Prostate gland (tissue), 2 donors: ENCODE results near the gene DDIT3.

ENCODE experiments used
- POLR2A ChIP-seq: fragments of 450-650 bp; IDR thresholded peaks from one replicate; pipeline ENCODE4 v1.6.1; 2016; ENCODE audit warnings: antibody characterized with exemption, mild to moderate bottlenecking
- POLR2AphosphoS5 ChIP-seq: sonication (generic); formaldehyde crosslinking; IDR thresholded peaks from one replicate; pipeline ENCODE4 v1.6.1; 2017; ENCODE audit warnings: antibody characterized with exemption
- TF ChIP-seq, protein P1 (sequence below), 4 experiments: fragments of 200-600 bp in 2 of 4; fragments of 450-650 bp in 2 of 4; sonication (generic) in 2 of 4; IDR thresholded peaks; 1 replicate in 3 of 4; 2 replicates in 1 of 4; pipeline ENCODE4 v1.5.1; 2016 to 2019; ENCODE audit warnings: antibody characterized with exemption in 4 of 4, mild to moderate bottlenecking in 2 of 4, moderate library complexity in 2 of 4

DNA sequence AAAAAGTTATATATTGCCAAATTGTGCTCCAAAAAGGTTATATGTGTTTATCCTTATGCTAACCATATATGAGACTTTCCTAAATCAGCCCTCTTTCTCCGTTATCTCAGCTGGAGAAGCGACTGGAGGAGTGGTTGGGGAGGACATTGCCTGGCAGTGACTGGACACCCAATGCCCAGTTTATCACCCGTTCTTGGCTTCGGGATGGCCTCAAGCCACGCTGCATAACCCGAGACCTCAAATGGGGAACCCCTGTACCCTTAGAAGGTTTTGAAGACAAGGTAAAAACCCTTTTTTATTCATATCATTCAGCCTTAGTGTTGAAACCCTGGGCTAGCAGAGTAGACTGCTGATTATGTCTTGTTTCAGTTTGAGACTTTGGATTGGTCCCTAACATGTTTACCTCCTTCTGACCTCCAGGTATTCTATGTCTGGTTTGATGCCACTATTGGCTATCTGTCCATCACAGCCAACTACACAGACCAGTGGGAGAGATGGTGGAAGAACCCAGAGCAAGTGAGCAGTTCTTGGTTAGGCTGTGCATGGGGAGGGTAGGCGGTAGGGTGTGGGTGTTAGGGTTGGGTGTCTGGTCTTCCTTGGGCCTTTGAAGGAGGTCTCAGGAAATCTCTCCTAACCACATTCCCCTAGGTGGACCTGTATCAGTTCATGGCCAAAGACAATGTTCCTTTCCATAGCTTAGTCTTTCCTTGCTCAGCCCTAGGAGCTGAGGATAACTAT lies 8.6 kb downstream of the DDIT3 start:
- TF ChIP-seq, protein P1, sequence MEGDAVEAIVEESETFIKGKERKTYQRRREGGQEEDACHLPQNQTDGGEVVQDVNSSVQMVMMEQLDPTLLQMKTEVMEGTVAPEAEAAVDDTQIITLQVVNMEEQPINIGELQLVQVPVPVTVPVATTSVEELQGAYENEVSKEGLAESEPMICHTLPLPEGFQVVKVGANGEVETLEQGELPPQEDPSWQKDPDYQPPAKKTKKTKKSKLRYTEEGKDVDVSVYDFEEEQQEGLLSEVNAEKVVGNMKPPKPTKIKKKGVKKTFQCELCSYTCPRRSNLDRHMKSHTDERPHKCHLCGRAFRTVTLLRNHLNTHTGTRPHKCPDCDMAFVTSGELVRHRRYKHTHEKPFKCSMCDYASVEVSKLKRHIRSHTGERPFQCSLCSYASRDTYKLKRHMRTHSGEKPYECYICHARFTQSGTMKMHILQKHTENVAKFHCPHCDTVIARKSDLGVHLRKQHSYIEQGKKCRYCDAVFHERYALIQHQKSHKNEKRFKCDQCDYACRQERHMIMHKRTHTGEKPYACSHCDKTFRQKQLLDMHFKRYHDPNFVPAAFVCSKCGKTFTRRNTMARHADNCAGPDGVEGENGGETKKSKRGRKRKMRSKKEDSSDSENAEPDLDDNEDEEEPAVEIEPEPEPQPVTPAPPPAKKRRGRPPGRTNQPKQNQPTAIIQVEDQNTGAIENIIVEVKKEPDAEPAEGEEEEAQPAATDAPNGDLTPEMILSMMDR (IDR thresholded peaks at IDR 0.05), result no peak
- TF ChIP-seq POLR2A (no peak), POLR2AphosphoS5 (no peak)
